ENCODE measurements around the gene HS6ST1.

DNA sequence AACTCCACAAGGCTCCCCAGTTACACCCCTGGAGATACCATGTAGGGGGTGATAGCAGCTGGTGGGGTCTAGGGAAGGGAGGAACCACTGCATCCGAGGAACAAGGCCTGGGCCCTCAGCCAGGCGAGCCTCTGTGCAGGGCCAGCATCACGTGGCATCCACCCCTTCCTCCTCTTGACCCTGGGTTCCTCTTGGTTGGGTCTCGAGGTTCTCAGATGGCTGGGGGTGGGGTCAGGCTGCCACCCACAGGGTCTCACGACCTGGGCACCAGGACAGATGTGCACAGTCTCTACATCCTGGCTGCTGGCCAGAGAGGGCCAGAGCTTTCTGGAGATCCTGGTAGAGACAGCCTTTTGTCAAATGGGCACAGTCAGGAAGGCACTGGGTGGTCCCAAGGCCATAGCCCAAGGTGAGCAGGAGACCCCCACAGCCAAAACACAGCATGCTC lies 10.4 kb downstream of the HS6ST1 start:
- TF ChIP-seq, protein P1, sequence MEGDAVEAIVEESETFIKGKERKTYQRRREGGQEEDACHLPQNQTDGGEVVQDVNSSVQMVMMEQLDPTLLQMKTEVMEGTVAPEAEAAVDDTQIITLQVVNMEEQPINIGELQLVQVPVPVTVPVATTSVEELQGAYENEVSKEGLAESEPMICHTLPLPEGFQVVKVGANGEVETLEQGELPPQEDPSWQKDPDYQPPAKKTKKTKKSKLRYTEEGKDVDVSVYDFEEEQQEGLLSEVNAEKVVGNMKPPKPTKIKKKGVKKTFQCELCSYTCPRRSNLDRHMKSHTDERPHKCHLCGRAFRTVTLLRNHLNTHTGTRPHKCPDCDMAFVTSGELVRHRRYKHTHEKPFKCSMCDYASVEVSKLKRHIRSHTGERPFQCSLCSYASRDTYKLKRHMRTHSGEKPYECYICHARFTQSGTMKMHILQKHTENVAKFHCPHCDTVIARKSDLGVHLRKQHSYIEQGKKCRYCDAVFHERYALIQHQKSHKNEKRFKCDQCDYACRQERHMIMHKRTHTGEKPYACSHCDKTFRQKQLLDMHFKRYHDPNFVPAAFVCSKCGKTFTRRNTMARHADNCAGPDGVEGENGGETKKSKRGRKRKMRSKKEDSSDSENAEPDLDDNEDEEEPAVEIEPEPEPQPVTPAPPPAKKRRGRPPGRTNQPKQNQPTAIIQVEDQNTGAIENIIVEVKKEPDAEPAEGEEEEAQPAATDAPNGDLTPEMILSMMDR (IDR thresholded peaks at IDR 0.05), result no peak
- TF ChIP-seq TCF7L2 (IDR thresholded peaks at IDR 0.05; ENCODE audit: low read depth, low read length) (no peak), POLR2AphosphoS5 (IDR thresholded peaks at IDR 0.05; ENCODE audit: low read depth, low read length) (no peak)
- TF ChIP-seq, protein P2, sequence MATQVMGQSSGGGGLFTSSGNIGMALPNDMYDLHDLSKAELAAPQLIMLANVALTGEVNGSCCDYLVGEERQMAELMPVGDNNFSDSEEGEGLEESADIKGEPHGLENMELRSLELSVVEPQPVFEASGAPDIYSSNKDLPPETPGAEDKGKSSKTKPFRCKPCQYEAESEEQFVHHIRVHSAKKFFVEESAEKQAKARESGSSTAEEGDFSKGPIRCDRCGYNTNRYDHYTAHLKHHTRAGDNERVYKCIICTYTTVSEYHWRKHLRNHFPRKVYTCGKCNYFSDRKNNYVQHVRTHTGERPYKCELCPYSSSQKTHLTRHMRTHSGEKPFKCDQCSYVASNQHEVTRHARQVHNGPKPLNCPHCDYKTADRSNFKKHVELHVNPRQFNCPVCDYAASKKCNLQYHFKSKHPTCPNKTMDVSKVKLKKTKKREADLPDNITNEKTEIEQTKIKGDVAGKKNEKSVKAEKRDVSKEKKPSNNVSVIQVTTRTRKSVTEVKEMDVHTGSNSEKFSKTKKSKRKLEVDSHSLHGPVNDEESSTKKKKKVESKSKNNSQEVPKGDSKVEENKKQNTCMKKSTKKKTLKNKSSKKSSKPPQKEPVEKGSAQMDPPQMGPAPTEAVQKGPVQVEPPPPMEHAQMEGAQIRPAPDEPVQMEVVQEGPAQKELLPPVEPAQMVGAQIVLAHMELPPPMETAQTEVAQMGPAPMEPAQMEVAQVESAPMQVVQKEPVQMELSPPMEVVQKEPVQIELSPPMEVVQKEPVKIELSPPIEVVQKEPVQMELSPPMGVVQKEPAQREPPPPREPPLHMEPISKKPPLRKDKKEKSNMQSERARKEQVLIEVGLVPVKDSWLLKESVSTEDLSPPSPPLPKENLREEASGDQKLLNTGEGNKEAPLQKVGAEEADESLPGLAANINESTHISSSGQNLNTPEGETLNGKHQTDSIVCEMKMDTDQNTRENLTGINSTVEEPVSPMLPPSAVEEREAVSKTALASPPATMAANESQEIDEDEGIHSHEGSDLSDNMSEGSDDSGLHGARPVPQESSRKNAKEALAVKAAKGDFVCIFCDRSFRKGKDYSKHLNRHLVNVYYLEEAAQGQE (IDR thresholded peaks at IDR 0.05; ENCODE audit: insufficient read depth in 1 of 2, low read depth in 2 of 2, low read length in 1 of 2), result no peak

Measured in Panc1 (cell line).